Brain microvascular endothelial cell (primary cell): ENCODE measurements around the gene ADCY6.
A peak's percentile ranks its signal among the peaks of the same experiment; 100 is the strongest.
"Not testable (repeated sequence)": the region's sequence is repeated elsewhere in the genome, so short reads cannot be mapped to it uniquely, and the experiment has no call there.

Experiments used
- DNase-seq: peaks from one replicate; pipeline ENCODE4 v3.0.0-alpha.2; 2020
- H3K27ac ChIP-seq: fragments of 250-450 bp; sonication (Bioruptor Pico); 2 replicates; pipeline ENCODE4 v1.5.1; 2020; ENCODE audit warnings: mild to moderate bottlenecking, moderate library complexity
- H3K27me3 ChIP-seq: fragments of 250-450 bp; sonication (Bioruptor Pico); replicated peaks from 2 replicates; pipeline ENCODE4 v1.5.1; 2020; ENCODE audit warnings: mild to moderate bottlenecking
- H3K36me3 ChIP-seq: fragments of 250-450 bp; sonication (Bioruptor Pico); replicated peaks from 2 replicates; pipeline ENCODE4 v1.5.1; 2020; ENCODE audit warnings: mild to moderate bottlenecking
- H3K4me3 ChIP-seq: 2 replicates; pipeline ENCODE4 v1.5.1; 2011; ENCODE audit warnings: low read depth, mild to moderate bottlenecking, control low read depth, low read length, moderate library complexity
- in situ Hi-C: cut with HindIII; loops from 2 replicates; pipeline ENCODE4 v1.10.0; 2017; ENCODE audit warnings: low sequenced_read_pairs, low pct_ligation_motif_present
- TF ChIP-seq, protein P1 (sequence below): IDR thresholded peaks from 2 replicates; pipeline ENCODE4 v1.5.1; 2011; ENCODE audit warnings: low read depth, mild to moderate bottlenecking, moderate library complexity, low read length, control low read depth, inconsistent platforms; ENCODE audit errors: missing control alignments

ADCY6 gene

GRCh38 chr12:48728807-48729206 is 60.1 kb downstream of the ADCY6 start:
- H3K36me3 ChIP-seq = no peaks in the 10 kb centered on the region
- in situ Hi-C loops = no loop called here
- H3K27ac ChIP-seq = no peak overlapping the region
- no peaks in the 10 kb centered on the region for H3K27me3 ChIP-seq
- DNase-seq = no peak
- TF ChIP-seq, protein P1, sequence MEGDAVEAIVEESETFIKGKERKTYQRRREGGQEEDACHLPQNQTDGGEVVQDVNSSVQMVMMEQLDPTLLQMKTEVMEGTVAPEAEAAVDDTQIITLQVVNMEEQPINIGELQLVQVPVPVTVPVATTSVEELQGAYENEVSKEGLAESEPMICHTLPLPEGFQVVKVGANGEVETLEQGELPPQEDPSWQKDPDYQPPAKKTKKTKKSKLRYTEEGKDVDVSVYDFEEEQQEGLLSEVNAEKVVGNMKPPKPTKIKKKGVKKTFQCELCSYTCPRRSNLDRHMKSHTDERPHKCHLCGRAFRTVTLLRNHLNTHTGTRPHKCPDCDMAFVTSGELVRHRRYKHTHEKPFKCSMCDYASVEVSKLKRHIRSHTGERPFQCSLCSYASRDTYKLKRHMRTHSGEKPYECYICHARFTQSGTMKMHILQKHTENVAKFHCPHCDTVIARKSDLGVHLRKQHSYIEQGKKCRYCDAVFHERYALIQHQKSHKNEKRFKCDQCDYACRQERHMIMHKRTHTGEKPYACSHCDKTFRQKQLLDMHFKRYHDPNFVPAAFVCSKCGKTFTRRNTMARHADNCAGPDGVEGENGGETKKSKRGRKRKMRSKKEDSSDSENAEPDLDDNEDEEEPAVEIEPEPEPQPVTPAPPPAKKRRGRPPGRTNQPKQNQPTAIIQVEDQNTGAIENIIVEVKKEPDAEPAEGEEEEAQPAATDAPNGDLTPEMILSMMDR = no peak
- no peak overlapping the region for H3K4me3 ChIP-seq

DNA sequence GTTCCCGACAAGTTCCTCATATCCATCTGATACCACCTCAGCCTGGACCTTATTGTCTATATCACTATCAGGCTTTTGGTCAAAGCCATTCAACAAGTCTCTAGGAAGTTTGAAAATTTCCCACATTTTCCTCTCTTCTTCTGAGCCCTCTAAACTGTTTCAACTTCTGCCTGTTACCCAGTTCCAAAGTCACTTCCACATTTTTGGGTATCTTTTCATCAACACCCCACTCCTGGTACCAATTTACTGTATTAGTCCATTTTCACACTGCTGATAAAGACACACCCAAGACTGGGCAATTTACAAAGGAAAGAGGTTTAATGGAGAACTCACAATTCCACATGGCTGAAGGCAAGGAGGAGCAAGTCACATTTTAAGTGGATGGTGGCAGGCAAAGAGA is 68.2 kb downstream of the ADCY6 start:
- DNase-seq, H3K27ac ChIP-seq, H3K36me3 ChIP-seq, H3K4me3 ChIP-seq, H3K27me3 ChIP-seq, in situ Hi-C loops: not testable (repeated sequence)

GRCh38 chr12:48720171-48720570 is 68.7 kb downstream of the ADCY6 start:
- H3K4me3 ChIP-seq, in situ Hi-C loops, H3K27me3 ChIP-seq, DNase-seq, H3K27ac ChIP-seq, H3K36me3 ChIP-seq: not testable (repeated sequence)

GRCh38 chr12:48719002-48719401 is 69.9 kb downstream of the ADCY6 start:
- in situ Hi-C loops, H3K36me3 ChIP-seq, DNase-seq, H3K27ac ChIP-seq, H3K27me3 ChIP-seq, H3K4me3 ChIP-seq: not testable (repeated sequence)

DNA sequence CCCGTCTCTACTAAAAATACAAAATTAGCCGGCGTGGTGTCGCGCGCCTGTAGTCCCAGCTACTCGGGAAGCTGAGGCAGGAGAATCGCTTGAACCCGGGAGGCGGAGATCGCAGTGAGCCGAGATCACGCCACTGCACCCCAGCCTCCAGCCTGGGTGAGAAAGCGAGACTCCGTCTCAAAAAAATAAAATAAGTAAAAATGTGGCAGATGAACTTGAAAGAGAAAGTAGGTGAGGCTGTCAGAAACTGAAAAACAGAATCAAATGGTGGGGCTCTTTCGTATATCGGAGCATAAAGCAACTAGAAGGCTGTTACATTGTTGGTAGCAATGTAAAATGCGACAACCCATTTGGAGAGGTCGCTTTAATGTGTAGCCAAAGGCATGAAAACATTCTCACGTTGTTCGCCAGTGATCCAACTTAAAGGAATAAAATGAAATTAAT is 71.6 kb downstream of the ADCY6 start:
- Histone ChIP-seq H3K36me3 (peaks cover 6% of the 10 kb centered on the region), H3K4me3 (peak overlapping the region; percentile 92), H3K27ac (peak overlapping the region; percentile 72), H3K27me3 (no peaks in the 10 kb centered on the region)
- TF ChIP-seq, protein P1 = no peak
- DNase-seq = no peak
- in situ Hi-C loops = no loop called here

GRCh38 chr12:48716493-48717251 is 72.2 kb downstream of the ADCY6 start, which contains the start of gene CCNT1:
Gene CCNT1, minus strand, starts transcription at chr12:48716707. Its CDS starts 32 bp downstream, at chr12:48716675.
- Histone ChIP-seq H3K27ac (peak within 1 kb of the TSS; percentile 72), H3K27me3 (no peaks in the 10 kb centered on the region), H3K4me3 (peak within 1 kb of the TSS; percentile 92), H3K36me3 (peaks cover 12% of the 10 kb centered on the region)
- TF ChIP-seq, protein P1 = peak; percentile 41
- peak; percentile 100 for DNase-seq
- in situ Hi-C loops = no loop called here
